Right renal pelvis (tissue), 4 donors: ENCODE results near the gene TMEM50B. TPM values are rescaled to one million over a fixed set of nuclear protein-coding genes. Genes with fewer than 3 reads are reported as not detected.

Source experiments
- DNase-seq, 4 donors: peaks; one replicate each; pipeline ENCODE4 v3.0.0-alpha.2; 2013; ENCODE audit warnings: low read depth in 4 of 4, low spot score in 3 of 4, missing footprints in 1 of 4
- polyA plus RNA-seq, 4 donors: library from polyadenylated mRNA; unstranded; fragments of 120-200 nt; gene quantifications; one replicate each; pipeline ENCODE4 v1.2.1, GENCODE V29; 2013; ENCODE audit not compliant: insufficient read length in 4 of 4

Gene TMEM50B
- polyA plus RNA-seq, 4 donors, result 54.8 to 70.9 (median 60.2) TPM

- no peak for DNase-seq
These were observed 78.2 kb downstream of the TMEM50B start for GRCh38 chr21:33401630-33401992.

Other genes starting within 250 kb of the TMEM50B start
- 10 to 100 TPM; 27.7 to 31.0 (median 29.0) TPM for gene IL10RB, start 213.6 kb downstream of the TMEM50B start, polyA plus RNA-seq
- gene IFNAR1, start 155.0 kb downstream of the TMEM50B start, polyA plus RNA-seq, result 10 to 100 TPM; 36.9 to 44.0 (median 42.5) TPM
- 10 to 100 TPM; 85.2 to 92.0 (median 89.6) TPM for gene IFNGR2, start 76.6 kb downstream of the TMEM50B start, polyA plus RNA-seq
- 1 to 10 TPM; 4.1 to 7.3 (median 6.1) TPM for gene DNAJC28, start 11.7 kb upstream of the TMEM50B start, polyA plus RNA-seq
- gene GART, start 62.1 kb upstream of the TMEM50B start, polyA plus RNA-seq, result 10 to 100 TPM; 64.7 to 73.1 (median 69.7) TPM
- 100 to 1,000 TPM; 287 to 370 (median 336) TPM for gene SON, start 63.1 kb upstream of the TMEM50B start, polyA plus RNA-seq
- gene DONSON, start 108.7 kb upstream of the TMEM50B start, polyA plus RNA-seq, result 10 to 100 TPM; 31.3 to 39.3 (median 35.3) TPM
- gene CRYZL1, start 161.8 kb upstream of the TMEM50B start, polyA plus RNA-seq, result 10 to 100 TPM; 58.0 to 76.8 (median 63.0) TPM
- 10 to 100 TPM; 40.7 to 44.6 (median 41.6) TPM for gene ITSN1, start 162.5 kb upstream of the TMEM50B start, polyA plus RNA-seq